T-helper 1 cell treated with Interleukin-12 subunit alpha and Interleukin-12 subunit beta and Interleukin-4 antibody, amounts not matched to agents 30 μg/mL and 1 μg/mL, for 36 hours (primary cell): ENCODE measurements around the gene NT5DC3.
"Not testable (repeated sequence)": the region's sequence is repeated elsewhere in the genome, so short reads cannot be mapped to it uniquely, and the experiment has no call there.

Experiments
- H3K27ac Mint-ChIP-seq: one replicate; pipeline ENCODE4 v1.8.0; 2021; ENCODE audit warnings: mild to moderate bottlenecking, mixed read lengths
- H3K27me3 Mint-ChIP-seq: one replicate; pipeline ENCODE4 v1.8.0; 2021; ENCODE audit warnings: low read depth, mixed read lengths
- H3K36me3 Mint-ChIP-seq: one replicate; pipeline ENCODE4 v1.8.0; 2021; ENCODE audit warnings: low read depth, mixed read lengths
- H3K4me1 Mint-ChIP-seq: one replicate; pipeline ENCODE4 v1.8.0; 2021; ENCODE audit warnings: low read depth, mixed read lengths
- H3K4me3 Mint-ChIP-seq: one replicate; pipeline ENCODE4 v1.8.0; 2021; ENCODE audit warnings: mild to moderate bottlenecking, moderate library complexity, mixed read lengths
- H3K9me3 Mint-ChIP-seq: one replicate; pipeline ENCODE4 v1.8.0; 2021; ENCODE audit warnings: mixed read lengths

Gene NT5DC3

DNA sequence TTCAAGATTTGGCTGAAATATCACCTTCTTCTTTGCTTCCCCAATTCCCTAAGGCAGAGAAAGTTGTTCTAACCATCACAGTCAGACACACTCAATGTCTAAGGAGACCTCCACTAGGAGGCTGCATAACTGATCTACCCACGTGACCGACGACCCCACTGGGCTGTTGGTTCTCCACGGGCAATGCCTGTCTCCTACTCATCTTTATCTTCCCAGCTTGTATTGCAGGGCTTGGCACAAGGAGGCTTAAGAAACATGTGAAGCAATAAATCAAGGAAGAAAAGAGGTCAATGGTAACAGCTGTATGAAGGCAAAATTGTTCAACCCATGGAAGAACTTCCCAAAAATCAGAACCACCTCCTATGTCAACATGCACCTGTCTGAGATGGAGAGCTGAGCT lies 27.1 kb downstream of the NT5DC3 start:
- Mint-ChIP-seq H3K36me3 (no peaks in the 10 kb centered on the region), H3K4me3 (no peak overlapping the region), H3K27ac (no peak overlapping the region), H3K4me1 (no peaks in the 10 kb centered on the region), H3K27me3 (no peaks in the 10 kb centered on the region), H3K9me3 (no peaks in the 10 kb centered on the region)

GRCh38 chr12:103813426-103813825 lies 27.6 kb downstream of the NT5DC3 start:
- no peaks in the 10 kb centered on the region for H3K27me3 Mint-ChIP-seq
- no peak overlapping the region for H3K4me3 Mint-ChIP-seq
- H3K36me3 Mint-ChIP-seq: no peaks in the 10 kb centered on the region
- no peak overlapping the region for H3K27ac Mint-ChIP-seq
- no peaks in the 10 kb centered on the region for H3K4me1 Mint-ChIP-seq
- no peaks in the 10 kb centered on the region for H3K9me3 Mint-ChIP-seq

- Mint-ChIP-seq H3K27ac (no peak overlapping the region), H3K4me3 (no peak overlapping the region), H3K27me3 (no peaks in the 10 kb centered on the region), H3K36me3 (no peaks in the 10 kb centered on the region), H3K9me3 (no peaks in the 10 kb centered on the region), H3K4me1 (no peaks in the 10 kb centered on the region)
Observed at GRCh38 chr12:103812789-103813188, 28.2 kb downstream of the NT5DC3 start.

GRCh38 chr12:103811791-103812190 lies 29.2 kb downstream of the NT5DC3 start:
- no peaks in the 10 kb centered on the region for H3K27me3 Mint-ChIP-seq
- no peak overlapping the region for H3K27ac Mint-ChIP-seq
- no peaks in the 10 kb centered on the region for H3K9me3 Mint-ChIP-seq
- no peaks in the 10 kb centered on the region for H3K4me1 Mint-ChIP-seq
- H3K36me3 Mint-ChIP-seq: no peaks in the 10 kb centered on the region
- no peak overlapping the region for H3K4me3 Mint-ChIP-seq

- H3K27ac Mint-ChIP-seq: no peak overlapping the region
- no peaks in the 10 kb centered on the region for H3K36me3 Mint-ChIP-seq
- no peak overlapping the region for H3K4me3 Mint-ChIP-seq
- H3K27me3 Mint-ChIP-seq: no peaks in the 10 kb centered on the region
- no peaks in the 10 kb centered on the region for H3K9me3 Mint-ChIP-seq
- H3K4me1 Mint-ChIP-seq: no peaks in the 10 kb centered on the region
Observed at GRCh38 chr12:103810111-103810510, 30.9 kb downstream of the NT5DC3 start.

GRCh38 chr12:103809639-103810038 lies 31.4 kb downstream of the NT5DC3 start:
- H3K4me1 Mint-ChIP-seq, H3K27ac Mint-ChIP-seq, H3K36me3 Mint-ChIP-seq, H3K4me3 Mint-ChIP-seq, H3K27me3 Mint-ChIP-seq, H3K9me3 Mint-ChIP-seq: not testable (repeated sequence)

GRCh38 chr12:103809154-103809553 lies 31.9 kb downstream of the NT5DC3 start:
- Mint-ChIP-seq H3K36me3 (peaks cover 2% of the 10 kb centered on the region), H3K4me3 (no peak overlapping the region), H3K27ac (no peak overlapping the region), H3K4me1 (no peaks in the 10 kb centered on the region), H3K9me3 (no peaks in the 10 kb centered on the region), H3K27me3 (no peaks in the 10 kb centered on the region)

- Mint-ChIP-seq H3K36me3 (peaks cover 2% of the 10 kb centered on the region), H3K4me1 (no peaks in the 10 kb centered on the region), H3K4me3 (no peak overlapping the region), H3K9me3 (no peaks in the 10 kb centered on the region), H3K27me3 (no peaks in the 10 kb centered on the region), H3K27ac (no peak overlapping the region)
Observed at GRCh38 chr12:103808239-103808880, 32.7 kb downstream of the NT5DC3 start.

GRCh38 chr12:103807561-103808238 lies 33.3 kb downstream of the NT5DC3 start:
- H3K4me3 Mint-ChIP-seq: no peak overlapping the region
- peaks cover 2% of the 10 kb centered on the region for H3K36me3 Mint-ChIP-seq
- no peaks in the 10 kb centered on the region for H3K9me3 Mint-ChIP-seq
- no peak overlapping the region for H3K27ac Mint-ChIP-seq
- no peaks in the 10 kb centered on the region for H3K4me1 Mint-ChIP-seq
- H3K27me3 Mint-ChIP-seq: no peaks in the 10 kb centered on the region

DNA sequence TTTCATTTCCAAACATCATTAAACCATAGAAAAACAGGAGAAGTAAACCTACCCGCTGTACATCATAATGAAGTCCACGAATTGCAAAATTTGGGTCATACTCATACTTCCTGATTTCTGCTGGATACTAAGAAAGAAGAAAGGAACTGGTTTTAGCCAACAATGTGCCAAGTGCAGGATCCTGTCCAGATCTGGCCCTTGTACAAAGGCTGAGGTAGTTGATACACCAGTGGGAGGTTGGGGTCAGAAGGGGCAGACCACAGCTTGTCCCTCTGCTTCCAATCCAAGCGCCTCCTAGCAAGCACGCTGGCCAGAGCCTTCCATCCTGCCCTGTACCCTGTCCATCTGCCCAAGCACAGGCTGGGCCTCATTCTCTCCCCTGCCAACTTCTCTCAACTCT lies 34.2 kb downstream of the NT5DC3 start:
- no peak overlapping the region for H3K27ac Mint-ChIP-seq

GRCh38 chr12:103805655-103806360 lies 35.2 kb downstream of the NT5DC3 start:
- no peaks in the 10 kb centered on the region for H3K9me3 Mint-ChIP-seq
- H3K27me3 Mint-ChIP-seq: no peaks in the 10 kb centered on the region
- no peak overlapping the region for H3K4me3 Mint-ChIP-seq
- H3K4me1 Mint-ChIP-seq: no peaks in the 10 kb centered on the region
- peaks cover 2% of the 10 kb centered on the region for H3K36me3 Mint-ChIP-seq
- H3K27ac Mint-ChIP-seq: no peak overlapping the region

More for the DNA sequence above, 34.2 kb downstream of the NT5DC3 start:
- Mint-ChIP-seq H3K4me3 (no peak overlapping the region), H3K4me1 (no peaks in the 10 kb centered on the region), H3K9me3 (no peaks in the 10 kb centered on the region), H3K27me3 (no peaks in the 10 kb centered on the region), H3K36me3 (peaks cover 2% of the 10 kb centered on the region)

- no peak overlapping the region for H3K27ac Mint-ChIP-seq
- no peaks in the 10 kb centered on the region for H3K27me3 Mint-ChIP-seq
- H3K9me3 Mint-ChIP-seq: no peaks in the 10 kb centered on the region
- H3K36me3 Mint-ChIP-seq: peaks cover 2% of the 10 kb centered on the region
- peaks cover 2% of the 10 kb centered on the region for H3K4me1 Mint-ChIP-seq
- H3K4me3 Mint-ChIP-seq: no peak overlapping the region
Observed at GRCh38 chr12:103803847-103804246, 37.2 kb downstream of the NT5DC3 start.

DNA sequence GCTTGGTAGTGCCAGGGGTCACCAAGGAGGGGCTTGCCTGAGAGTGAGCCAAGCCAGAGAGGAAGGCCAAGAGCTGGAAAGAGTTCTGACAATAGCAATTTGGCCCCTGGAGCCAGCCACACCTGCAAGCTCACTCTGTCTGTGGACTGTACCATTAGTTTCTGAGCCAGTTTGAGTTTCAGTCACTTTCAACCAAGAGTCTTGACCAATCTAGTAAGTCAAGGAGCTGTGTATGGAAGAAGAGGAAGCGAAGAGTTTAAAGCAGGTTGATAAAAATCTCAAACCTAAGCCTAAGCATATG lies 38.5 kb downstream of the NT5DC3 start:
- no peak overlapping the region for H3K27ac Mint-ChIP-seq
- no peaks in the 10 kb centered on the region for H3K27me3 Mint-ChIP-seq
- no peaks in the 10 kb centered on the region for H3K9me3 Mint-ChIP-seq
- H3K4me1 Mint-ChIP-seq: peaks cover 2% of the 10 kb centered on the region
- H3K36me3 Mint-ChIP-seq: peaks cover 2% of the 10 kb centered on the region
- H3K4me3 Mint-ChIP-seq: no peak overlapping the region

GRCh38 chr12:103801709-103802585 lies 39.1 kb downstream of the NT5DC3 start:
- Mint-ChIP-seq H3K4me3 (no peak overlapping the region), H3K27me3 (no peaks in the 10 kb centered on the region), H3K4me1 (peaks cover 2% of the 10 kb centered on the region), H3K9me3 (no peaks in the 10 kb centered on the region), H3K27ac (no peak overlapping the region), H3K36me3 (peaks cover 2% of the 10 kb centered on the region)
